ENCODE results near the gene CPD.

Gene CPD

GRCh38 chr17:30357476-30357875 is 21.3 kb upstream of the CPD start:
- no peak for DNase-seq

- no peak for DNase-seq
Observed at GRCh38 chr17:30358055-30358760, 20.5 kb upstream of the CPD start.

DNA sequence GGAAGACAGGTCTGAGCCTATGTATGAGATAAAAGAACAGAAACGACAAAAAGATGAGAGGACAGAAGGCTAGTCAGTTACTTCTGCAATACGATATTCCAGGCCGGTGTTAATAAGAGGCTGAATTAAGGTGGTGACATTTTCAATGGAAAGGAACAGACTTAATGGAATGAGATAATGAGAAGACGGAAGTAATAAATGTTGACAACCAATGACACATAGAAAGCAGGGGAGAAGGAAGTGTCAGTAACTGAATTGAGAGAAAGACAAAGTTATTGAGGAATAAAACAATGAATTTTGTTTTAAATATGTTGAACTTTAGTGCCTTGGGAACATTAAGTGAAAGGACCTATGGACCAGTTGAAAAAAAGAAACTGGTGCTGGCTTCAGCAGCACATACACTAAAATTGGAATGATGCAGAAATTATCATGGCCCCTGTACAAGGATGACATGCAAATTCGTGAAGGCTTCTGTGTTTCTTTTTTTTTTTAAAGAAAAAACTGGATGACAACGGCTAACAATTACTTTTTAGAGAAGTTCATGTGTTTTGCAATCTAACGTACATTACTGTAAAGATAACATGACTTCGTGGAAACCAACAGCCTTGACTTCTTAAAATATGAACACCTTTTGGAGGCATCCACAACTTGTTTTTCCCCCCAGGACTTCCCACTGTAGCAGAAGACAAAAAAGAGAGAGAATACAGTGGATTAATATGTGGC is 18.5 kb upstream of the CPD start:
- no peak for DNase-seq

- DNase-seq: no peak
Observed at GRCh38 chr17:30361766-30362279, 16.9 kb upstream of the CPD start.

DNA sequence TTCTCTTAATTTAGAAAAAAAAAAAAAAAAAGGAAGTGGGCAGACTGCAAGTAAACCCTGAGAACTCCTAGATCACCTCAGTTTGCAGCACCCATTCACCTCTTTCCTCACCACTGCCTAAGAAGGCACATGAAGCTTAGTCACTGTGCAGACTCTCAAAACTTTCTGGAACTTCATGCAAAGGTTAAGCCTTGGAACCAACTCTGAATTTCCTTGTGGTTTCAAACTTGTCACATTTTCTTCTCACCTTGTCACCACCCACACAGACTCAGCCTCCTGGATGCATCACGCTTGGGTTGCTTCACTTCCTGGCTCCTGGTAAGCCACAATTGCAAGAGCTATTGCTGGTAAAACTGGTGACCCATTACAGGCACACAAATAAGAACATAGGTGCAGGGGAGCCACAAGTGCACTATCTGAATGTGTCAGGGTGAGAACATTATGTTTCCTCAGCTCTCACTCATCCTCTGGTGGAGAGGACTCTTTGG is 15.0 kb upstream of the CPD start:
- no peak for DNase-seq

- peak; percentile 2 for DNase-seq
Observed at GRCh38 chr17:30366536-30366935, 12.2 kb upstream of the CPD start.

DNA sequence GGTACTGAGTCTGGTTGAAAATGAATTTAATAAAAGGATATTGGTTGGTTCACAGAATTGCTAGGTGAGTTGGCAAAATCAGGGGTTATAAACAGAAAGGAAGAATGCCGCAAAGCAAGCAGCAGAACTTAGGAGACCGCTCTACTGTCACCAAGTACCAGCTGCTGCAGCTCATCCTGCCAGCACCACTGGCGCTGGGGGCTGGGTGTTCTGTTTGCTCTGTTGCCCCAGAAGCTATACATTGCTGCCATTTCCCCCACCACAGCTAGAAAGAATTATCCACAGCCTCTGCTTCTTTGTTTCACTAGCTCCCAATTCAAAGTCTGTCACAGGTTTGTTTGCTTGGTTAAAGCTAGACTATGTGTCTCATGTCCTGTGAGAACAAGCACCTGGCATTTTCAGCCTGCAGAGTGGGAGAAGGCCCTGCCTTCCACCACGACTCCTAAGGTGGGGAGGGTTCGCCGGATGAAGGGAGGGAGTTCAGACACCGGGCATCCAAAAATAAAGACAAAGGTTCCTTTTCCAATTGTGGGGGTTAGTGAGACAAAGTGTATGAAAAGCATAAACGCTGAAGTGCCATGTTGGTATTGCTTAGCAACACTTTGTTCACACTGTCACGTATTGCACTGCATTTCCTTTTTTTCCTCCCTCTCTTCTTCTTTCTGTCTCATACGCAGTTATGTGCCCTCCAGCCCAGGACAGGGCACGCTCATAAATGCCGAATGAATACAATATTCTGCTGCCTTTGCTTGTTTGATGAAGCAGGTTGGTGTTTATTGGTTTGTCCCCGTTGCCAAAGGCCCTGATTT is 9.6 kb upstream of the CPD start:
- DNase-seq: no peak

DNA sequence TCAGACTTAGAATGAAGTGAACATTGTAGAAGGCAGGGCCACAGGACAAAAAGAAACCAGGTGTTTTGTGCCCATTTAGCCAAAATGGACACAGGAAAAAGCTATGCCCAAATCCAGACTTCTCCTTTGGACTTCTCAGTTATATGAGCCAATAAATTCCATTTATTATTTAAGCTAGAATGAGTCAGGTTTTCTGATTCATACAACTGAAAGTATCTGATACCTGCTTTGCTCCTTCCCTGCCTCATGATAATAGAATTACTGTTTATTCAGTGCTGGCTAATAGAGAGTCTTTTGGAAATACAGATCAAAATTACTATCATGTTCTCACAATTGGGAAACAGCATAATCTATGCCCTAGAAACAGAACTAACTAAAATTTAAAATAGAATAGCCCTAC is 8.7 kb upstream of the CPD start:
- DNase-seq: no peak

DNA sequence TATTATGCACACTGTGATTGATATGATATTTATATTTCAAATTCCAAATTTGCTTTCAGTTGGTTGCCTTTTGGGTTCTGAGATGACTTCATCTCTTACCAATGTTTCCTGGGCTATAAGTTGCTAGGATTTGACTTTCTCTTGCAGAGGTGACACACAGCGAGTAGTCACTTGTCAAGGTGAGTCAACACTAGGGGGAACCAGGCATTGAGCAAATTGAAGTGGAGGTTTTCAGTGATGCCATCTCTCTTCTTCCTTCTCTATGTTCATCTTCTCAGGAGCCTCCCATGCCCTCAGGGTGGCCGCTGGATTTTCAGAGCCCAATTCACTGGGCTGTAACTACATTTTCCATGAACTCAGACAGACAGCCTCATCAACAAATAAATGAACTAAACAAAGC is 6.0 kb upstream of the CPD start:
- DNase-seq: no peak

GRCh38 chr17:30375661-30376060 is 3.1 kb upstream of the CPD start:
- no peak for DNase-seq

DNA sequence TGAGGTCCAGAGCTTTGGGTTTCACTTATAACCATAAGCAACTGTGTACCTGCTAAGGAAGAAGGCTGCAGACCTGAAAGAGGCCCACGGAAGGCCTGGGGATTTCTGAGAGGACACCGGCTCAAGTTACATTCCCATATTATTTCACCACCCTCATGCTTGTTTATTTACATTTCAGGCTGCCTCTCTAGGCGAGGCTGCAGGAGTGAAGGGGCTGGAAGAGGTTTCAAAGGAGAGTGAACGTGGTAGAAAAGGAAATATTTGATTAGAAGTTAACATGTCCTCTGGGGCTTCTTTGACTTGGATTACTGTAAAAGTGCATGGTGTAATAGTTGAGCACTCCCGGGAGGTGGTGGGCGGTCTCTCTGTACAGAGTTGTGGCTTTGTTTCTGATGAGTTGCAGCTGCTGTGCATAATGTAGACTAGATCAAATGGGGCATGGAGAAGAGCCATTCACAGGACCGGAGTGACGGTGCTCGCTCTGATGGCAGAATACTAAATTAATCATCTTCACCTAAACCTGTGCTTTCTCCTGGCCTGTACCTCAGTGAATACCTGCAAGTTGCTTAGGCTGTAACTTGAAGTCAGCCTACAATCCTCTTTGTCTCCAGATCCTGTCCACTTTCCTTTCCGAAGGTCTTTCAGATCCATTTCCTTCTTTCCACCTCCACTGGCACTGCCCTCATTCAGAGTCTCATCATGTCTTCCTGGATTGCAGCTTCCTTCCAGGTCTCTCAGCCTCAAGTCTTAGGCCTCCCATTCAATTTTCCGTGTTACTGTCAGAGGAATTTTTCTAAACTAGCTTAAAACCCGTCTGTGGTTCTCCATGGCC is 1.9 kb upstream of the CPD start:
- no peak for DNase-seq

- no peak for DNase-seq
Observed at GRCh38 chr17:30377574-30378240, 1.0 kb upstream of the CPD start.

- no peak for DNase-seq
Observed at GRCh38 chr17:30378241-30378824, 394 bp upstream of the CPD start.

- no peak for DNase-seq
Observed at GRCh38 chr17:30379303-30379902, 676 bp downstream of the CPD start.

GRCh38 chr17:30379903-30380381 is 1.2 kb downstream of the CPD start:
- DNase-seq: no peak

DNA sequence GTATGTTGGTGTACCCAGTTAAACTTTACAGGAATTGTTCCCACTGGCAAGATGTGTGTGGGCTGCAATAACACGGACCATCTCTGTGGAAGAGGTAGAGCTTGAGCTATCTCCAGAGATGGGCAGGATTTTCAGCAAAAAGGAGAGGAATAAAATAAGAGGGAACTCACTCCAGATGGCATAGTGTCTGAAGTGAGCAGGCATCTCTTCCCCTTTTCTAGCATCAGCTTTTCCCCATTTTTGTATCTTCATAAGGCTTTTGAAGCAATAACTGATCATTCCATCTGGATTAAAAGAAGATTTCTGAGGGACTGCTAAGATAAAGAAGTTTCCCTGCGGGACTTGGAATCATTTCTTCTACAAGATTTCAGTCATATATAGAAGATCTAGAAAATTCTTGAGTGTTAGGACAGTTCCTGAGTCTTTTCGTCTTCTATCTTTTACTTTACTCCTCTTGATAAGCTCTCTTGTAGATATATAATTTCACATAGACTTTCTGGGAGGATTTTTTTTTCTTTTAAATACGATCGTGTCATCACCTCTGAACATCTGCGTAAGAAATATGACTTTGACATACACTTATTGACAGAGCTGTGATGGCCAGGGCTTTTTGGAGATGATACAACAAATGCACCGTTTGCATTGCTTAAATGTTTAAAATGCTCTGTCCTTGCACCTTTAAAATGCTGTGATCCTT is 2.1 kb downstream of the CPD start:
- no peak for DNase-seq

DNA sequence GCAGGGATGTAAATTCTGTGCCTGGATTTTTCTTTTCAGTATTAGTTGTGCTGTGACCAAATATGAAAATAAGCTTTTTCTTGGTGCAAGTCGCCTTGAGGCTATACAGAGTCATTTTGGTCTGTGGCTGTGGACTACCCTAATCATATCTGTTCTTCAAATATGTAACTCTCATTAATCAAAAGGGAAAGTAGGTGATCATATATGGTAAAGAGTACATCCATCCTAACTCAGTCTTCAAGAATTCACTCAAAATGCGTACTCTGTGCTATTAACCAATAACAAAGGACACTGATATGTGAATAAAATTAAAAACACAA is 2.6 kb downstream of the CPD start:
- DNase-seq: no peak

DNA sequence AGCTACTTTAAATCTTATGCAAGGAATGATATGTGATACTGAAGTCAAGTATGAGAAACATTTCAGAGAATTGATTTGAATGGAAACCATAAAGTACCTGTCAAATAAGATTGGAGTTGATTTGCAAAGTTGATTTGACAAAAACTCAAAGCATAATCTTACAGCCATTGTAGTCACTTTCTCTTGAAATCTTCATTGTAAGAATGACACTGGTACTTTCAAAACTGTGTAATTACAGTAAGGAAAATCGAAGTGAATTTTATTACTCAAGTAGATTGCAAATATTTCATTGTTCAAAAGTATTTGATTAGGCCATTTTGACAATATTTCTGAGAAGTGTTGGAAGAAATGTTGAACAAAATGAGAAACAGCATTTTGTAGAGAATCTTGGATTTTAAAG is 3.6 kb downstream of the CPD start:
- DNase-seq: no peak

DNA sequence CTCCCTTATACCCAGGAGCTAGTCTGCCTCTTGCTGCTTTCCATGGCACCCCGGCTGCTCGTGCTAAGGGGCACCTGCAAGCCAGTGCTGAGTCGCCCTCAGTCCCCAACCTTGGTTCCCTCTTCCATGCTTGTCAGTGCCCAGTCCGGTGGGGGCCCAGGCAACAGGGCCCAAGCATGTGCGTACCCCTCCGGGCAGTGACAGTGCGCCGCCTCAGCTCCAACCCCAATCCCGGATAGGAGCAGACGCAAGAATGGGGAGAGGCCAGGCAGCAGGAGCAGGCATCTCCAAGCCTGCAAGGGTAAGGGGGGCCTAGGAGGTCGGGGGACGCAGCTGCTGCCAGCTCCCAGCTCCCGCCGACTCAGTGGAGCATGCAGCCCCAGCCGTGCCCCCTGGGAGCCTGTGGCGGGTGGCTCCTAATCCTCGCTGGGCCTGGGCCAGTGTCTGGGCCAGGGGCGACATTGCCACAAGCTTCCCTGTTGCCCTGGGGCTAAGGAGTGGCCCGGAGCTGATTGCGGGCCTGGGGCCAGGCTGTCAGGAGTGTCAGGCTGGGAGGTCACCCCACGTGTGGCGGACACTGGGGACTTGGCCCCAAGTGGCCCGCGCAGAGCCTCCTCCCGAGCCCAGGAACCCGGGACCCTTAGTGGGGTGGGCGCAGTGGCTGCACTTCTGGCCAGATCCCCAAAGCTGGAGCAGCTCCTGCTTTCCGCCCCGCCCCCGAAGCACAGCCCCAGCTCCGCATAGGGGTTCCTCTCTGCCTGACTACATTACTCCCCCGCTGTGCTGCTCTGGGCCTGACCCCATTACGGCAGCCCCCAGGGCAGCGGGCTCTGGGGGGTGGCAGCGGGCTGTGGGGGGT is 9.8 kb downstream of the CPD start:
- no peak for DNase-seq
